Stomach (tissue), 9 donors: ENCODE data around the gene CBX4. TPM values are rescaled to one million over a fixed set of nuclear protein-coding genes. Genes with fewer than 3 reads are reported as not detected.

ENCODE experiments used
- DNase-seq, 2 donors: peaks; one replicate each; pipeline versions ENCODE4 v3.0.0 to v3.0.0-alpha.2; 2013 to 2019
- H3K27ac ChIP-seq, 5 donors: fragments of 200-600 bp in 4 of 5; sonication (generic) in 4 of 5; one replicate each; pipeline ENCODE4 v1.5.1; 2013 to 2019; ENCODE audit warnings: mild to moderate bottlenecking in 1 of 5, moderate library complexity in 1 of 5
- H3K27me3 ChIP-seq, 3 donors: fragments of 200-600 bp; sonication (generic); one replicate each; pipeline ENCODE4 v1.5.1; 2017 to 2019; ENCODE audit warnings: mixed run types in 1 of 3
- H3K36me3 ChIP-seq, 4 donors: fragments of 200-600 bp; sonication (generic); 1 replicate in 3 of 4; 2 replicates in 1 of 4; pipeline ENCODE4 v1.5.1; 2016 to 2019
- H3K4me1 ChIP-seq, 4 donors: fragments of 200-600 bp; sonication (generic); one replicate each; pipeline ENCODE4 v1.5.1; 2016 to 2019
- H3K4me3 ChIP-seq, 4 donors: fragments of 200-600 bp; sonication (generic) in 3 of 4; one replicate each; pipeline ENCODE4 v1.5.1; 2016 to 2019; ENCODE audit warnings: mild to moderate bottlenecking in 1 of 4
- H3K9me3 ChIP-seq, 4 donors: fragments of 200-600 bp; sonication (generic); one replicate each; pipeline ENCODE4 v1.5.1; 2016 to 2019
- EP300 ChIP-seq: sonication (generic); formaldehyde crosslinking; IDR thresholded peaks from one replicate; pipeline ENCODE4 v1.6.1; 2017; ENCODE audit warnings: antibody characterized with exemption
- POLR2A ChIP-seq, 4 donors: fragments of 450-650 bp; IDR thresholded peaks; one replicate each; pipeline ENCODE4 v1.6.1; 2016; ENCODE audit warnings: antibody characterized with exemption in 4 of 4, control low read depth in 2 of 4, mild to moderate bottlenecking in 1 of 4, moderate library complexity in 1 of 4
- POLR2AphosphoS5 ChIP-seq, 3 donors: sonication (generic); formaldehyde crosslinking; IDR thresholded peaks; one replicate each; pipeline ENCODE4 v1.6.1; 2016; ENCODE audit warnings: antibody characterized with exemption in 3 of 3
- WGBS, 5 donors: extraction: QIAGEN DNeasy Blood & Tissue Kit in 3 of 5; methylation state at CpG; one replicate each; pipeline versions ENCODE4 v1.1.5 to v1.1.7; 2013 to 2018; 5-methylcytosine and 5-hydroxymethylcytosine counted together
- intact Hi-C: fragments of 100-400 bp; cut with DNase I; formaldehyde crosslinking; loops from one replicate; pipeline ENCODE4 v1.15.1; 2023; ENCODE audit warnings: low total_unique reads
- polyA plus RNA-seq, 3 donors: library from polyadenylated mRNA; stranded (reverse); fragments of 200-250 nt; gene quantifications; one replicate each; pipeline ENCODE4 v1.2.3, GENCODE V29; 2013
- total RNA-seq, 5 donors: library from RNA; depleted of rRNA; stranded (reverse); fragments of >200 nt; gene quantifications; one replicate each; pipeline versions ENCODE4 v1.1.0 to v1.2.3, GENCODE V29; 2014 to 2016
- TF ChIP-seq, protein P1 (sequence below), 7 experiments: fragments of 450-650 bp in 4 of 7; fragments of 200-600 bp in 3 of 7; sonication (generic) in 3 of 7; IDR thresholded peaks; one replicate each; pipeline ENCODE4 v1.5.1; 2016 to 2019; ENCODE audit warnings: antibody characterized with exemption in 7 of 7, control low read depth in 2 of 7, mild to moderate bottlenecking in 1 of 7
- donor health status: healthy with polysubstance abuse.
- donor health status: Bipolar disorder and iron deficiency.
- donor health status: healthy.

CBX4 gene
- total and polyA plus RNA-seq, 8 donors, result 1.8 to 10.6 (median 8.3) TPM

DNA sequence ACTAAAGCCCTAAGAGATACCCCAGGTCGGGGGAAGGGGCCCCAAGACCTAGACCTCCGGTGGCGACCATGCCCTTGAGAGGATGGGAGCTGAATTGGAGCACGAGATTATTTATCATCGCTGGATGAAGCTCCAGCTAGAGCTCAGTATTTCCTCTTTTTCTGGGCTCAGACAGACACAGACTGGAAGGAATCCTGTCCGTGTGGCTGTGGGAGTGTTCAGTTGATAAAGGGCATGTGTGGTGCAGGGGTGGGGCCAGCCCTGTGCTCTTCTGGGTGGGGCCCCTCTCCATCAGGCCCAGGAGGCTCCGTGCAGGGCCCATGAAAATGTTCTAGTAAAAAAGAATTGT lies 6.3 kb upstream of the CBX4 start:
- H3K27me3 ChIP-seq, result peaks cover 28 to 72% (median 37%) of the 10 kb centered on the region in 3 donors
- no peak for TF ChIP-seq POLR2A (IDR thresholded peaks at IDR 0.05)
- TF ChIP-seq POLR2AphosphoS5 (IDR thresholded peaks at IDR 0.05), result no peak
- TF ChIP-seq, protein P1, sequence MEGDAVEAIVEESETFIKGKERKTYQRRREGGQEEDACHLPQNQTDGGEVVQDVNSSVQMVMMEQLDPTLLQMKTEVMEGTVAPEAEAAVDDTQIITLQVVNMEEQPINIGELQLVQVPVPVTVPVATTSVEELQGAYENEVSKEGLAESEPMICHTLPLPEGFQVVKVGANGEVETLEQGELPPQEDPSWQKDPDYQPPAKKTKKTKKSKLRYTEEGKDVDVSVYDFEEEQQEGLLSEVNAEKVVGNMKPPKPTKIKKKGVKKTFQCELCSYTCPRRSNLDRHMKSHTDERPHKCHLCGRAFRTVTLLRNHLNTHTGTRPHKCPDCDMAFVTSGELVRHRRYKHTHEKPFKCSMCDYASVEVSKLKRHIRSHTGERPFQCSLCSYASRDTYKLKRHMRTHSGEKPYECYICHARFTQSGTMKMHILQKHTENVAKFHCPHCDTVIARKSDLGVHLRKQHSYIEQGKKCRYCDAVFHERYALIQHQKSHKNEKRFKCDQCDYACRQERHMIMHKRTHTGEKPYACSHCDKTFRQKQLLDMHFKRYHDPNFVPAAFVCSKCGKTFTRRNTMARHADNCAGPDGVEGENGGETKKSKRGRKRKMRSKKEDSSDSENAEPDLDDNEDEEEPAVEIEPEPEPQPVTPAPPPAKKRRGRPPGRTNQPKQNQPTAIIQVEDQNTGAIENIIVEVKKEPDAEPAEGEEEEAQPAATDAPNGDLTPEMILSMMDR (IDR thresholded peaks at IDR 0.05), result no peak
- TF ChIP-seq EP300, result no peak
- peak overlapping the region in 1 of 4 donors; percentile 51 for H3K4me3 ChIP-seq
- H3K4me1 ChIP-seq, result peaks cover 47 to 55% (median 52%) of the 10 kb centered on the region in 4 donors
- WGBS, 5 donors, result 15 to 37% (median 26%) methylated on average over 7 of the region's 7 CpGs
- H3K9me3 ChIP-seq, result no peaks in the 10 kb centered on the region
- H3K27ac ChIP-seq, result peak overlapping the region in 3 of 5 donors; percentile 42 to 78 (median 70)
- intact Hi-C loops, result no loop called here
- no peaks in the 10 kb centered on the region for H3K36me3 ChIP-seq
- peak in 1 of 2 donors; percentile 71 for DNase-seq

DNA sequence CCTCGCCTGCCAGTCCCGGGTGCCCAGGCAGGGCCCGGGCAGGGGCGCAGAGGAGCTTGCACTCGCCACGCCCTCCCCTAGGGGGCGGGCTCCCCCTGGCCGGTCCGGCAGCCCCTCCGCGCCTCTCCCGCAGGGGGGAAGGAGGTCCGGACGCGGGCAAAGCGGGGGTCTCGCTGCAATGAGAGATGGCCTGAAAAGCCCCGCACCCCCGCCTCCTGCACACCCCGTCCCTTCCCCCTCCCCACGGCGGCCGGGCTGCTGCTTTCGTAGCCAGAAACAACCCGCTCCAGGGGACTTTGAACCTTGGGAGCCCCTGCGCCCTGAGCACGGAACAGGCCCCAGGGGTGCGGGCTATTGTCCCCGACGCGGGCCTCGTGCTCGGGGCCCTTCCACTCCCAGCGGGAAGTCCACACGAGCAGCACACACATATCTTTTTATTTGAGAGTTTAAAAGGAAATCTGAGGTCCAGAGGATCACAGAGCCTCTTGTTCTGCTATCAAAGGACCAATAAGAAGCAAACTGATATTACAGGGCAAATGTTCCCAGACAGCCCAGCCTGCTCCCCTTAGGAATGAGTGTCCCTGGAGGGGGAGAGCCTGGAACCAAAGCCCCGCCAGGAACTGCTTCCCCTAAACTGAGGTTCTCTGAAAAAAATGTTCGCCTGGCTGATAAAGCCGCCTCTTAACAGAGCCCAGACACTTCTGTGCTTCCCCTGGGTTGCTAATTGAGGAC lies 5.8 kb upstream of the CBX4 start:
- no peak for TF ChIP-seq EP300
- no peak for TF ChIP-seq POLR2AphosphoS5 (IDR thresholded peaks at IDR 0.05)
- TF ChIP-seq POLR2A (IDR thresholded peaks at IDR 0.05), result no peak
- TF ChIP-seq, protein P1 (IDR thresholded peaks at IDR 0.05), result peak in 4 of 7 experiments; percentile 30 to 90 (median 75)
- Histone ChIP-seq H3K9me3 (no peaks in the 10 kb centered on the region), H3K4me1 (peaks cover 52 to 61% (median 57%) of the 10 kb centered on the region in 4 donors), H3K36me3 (no peaks in the 10 kb centered on the region), H3K27ac (peak overlapping the region in 4 of 5 donors; percentile 27 to 78 (median 56)), H3K27me3 (peaks cover 31 to 77% (median 42%) of the 10 kb centered on the region in 3 donors), H3K4me3 (peak overlapping the region; percentile 51 to 58 (median 54))
- WGBS, 5 donors, result 3 to 14% (median 5%) methylated on average over 20 to 38 of the region's 38 CpGs
- DNase-seq, result peak; percentile 60 to 87
- intact Hi-C loops, result no loop called here

DNA sequence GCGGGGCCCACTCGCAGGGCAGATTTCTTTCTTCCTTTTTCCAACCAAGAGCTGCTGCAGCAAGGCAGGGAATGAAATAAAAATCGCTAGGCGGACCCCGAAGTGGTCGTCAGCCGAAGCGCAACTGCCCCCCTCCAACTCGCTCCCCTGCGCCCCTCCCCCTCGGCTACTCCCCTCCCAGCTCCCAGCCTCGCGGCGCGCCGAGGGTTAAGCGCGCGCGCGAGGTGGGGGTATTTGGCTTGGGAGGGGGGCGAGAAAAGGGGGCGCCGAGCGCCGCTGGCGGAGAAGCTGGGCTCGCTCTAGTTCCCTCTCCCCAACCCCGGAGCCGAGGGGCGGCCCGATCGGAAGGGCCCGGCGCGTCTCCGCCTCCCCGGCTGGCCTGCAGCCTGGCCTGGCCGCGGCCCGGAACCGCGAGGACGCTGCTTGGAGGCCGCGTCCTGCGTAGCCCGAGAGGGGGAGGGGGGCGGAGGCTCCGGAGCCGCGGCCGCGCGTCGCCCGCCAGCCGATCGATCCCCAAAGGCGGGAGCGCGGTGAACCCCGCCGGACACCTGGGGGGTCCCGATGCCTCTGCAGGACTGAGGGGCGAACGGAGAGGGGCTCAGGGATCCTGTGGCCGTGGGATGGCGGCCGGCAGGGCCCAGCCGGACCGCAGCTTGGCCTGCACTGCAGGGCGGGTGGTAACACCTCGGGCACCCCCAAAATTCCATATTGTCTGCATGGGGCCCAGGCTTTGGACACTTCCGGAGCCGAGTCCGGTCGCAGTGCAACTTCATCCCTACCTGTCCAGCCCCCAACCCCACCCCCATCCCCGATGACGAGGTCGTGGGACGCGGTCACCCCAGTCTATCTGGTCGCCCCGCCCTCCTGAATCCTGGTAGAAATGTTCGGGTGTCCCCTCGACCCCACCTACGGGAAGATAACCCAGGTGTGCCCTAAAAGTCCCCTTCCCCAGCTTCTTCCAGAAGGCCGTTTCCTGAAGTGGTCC lies 4.9 kb upstream of the CBX4 start:
- Histone ChIP-seq H3K4me3 (peak overlapping the region; percentile 51 to 58 (median 54)), H3K27me3 (peaks cover 31 to 83% (median 46%) of the 10 kb centered on the region in 3 donors), H3K4me1 (peaks cover 57 to 67% (median 63%) of the 10 kb centered on the region in 4 donors), H3K27ac (peak overlapping the region; percentile 37 to 78 (median 50)), H3K9me3 (no peaks in the 10 kb centered on the region), H3K36me3 (no peaks in the 10 kb centered on the region)
- intact Hi-C loops, result no loop called here
- TF ChIP-seq POLR2AphosphoS5 (IDR thresholded peaks at IDR 0.05), result peak in 2 of 3 donors; percentile 28 to 70
- TF ChIP-seq, protein P1 (IDR thresholded peaks at IDR 0.05), result no peak
- DNase-seq, result peak; percentile 70 to 92
- WGBS, 5 donors, result 1 to 8% (median 2%) methylated on average over 24 to 89 of the region's 89 CpGs

DNA sequence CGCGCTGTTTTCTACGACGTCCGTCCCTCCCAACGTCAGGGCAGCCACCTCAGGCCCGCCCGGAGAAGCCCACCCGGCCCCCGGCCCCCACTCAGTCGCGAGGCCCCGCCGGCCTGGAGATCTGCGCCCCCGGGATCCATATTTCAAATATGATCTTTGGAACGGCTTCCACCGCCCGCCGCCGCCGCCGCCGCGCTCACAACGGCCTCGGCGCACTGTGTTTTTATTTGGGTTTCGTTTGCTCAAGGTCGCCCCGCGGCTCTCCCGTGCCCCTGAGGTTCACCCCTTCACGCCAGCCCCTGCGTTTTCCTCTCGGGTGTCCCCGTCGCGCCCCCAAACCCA lies 4.2 kb upstream of the CBX4 start:
- Histone ChIP-seq H3K36me3 (no peaks in the 10 kb centered on the region), H3K27ac (peak overlapping the region in 3 of 5 donors; percentile 46 to 78 (median 70)), H3K9me3 (no peaks in the 10 kb centered on the region), H3K4me3 (peak overlapping the region; percentile 51 to 58 (median 54)), H3K27me3 (peaks cover 31 to 83% (median 46%) of the 10 kb centered on the region in 3 donors), H3K4me1 (peaks cover 57 to 67% (median 64%) of the 10 kb centered on the region in 4 donors)
- TF ChIP-seq, protein P1 (IDR thresholded peaks at IDR 0.05), result no peak
- TF ChIP-seq POLR2AphosphoS5 (IDR thresholded peaks at IDR 0.05) (no peak), EP300 (no peak), POLR2A (IDR thresholded peaks at IDR 0.05) (no peak)
- intact Hi-C loops, result no loop called here
- WGBS, 5 donors, result 0 to 2% (median 1%) methylated on average over 35 to 39 of the region's 39 CpGs
- no peak for DNase-seq
